PFSK-1 (cell line): ENCODE data around the gene APOBEC3B.

Experiments
- FOXP2 ChIP-seq: optimal IDR thresholded peaks from 2 replicates; pipeline ENCODE3; 2011; ENCODE audit warnings: borderline replicate concordance, control low read depth, inconsistent platforms; ENCODE audit not compliant: insufficient read depth; ENCODE audit errors: extremely low read length, extremely low read depth
- POLR2AphosphoS5 ChIP-seq: IDR thresholded peaks from 2 replicates; pipeline ENCODE4 v1.6.1; 2012; ENCODE audit warnings: low read depth, mild to moderate bottlenecking, control low read depth, low read length, moderate library complexity
- REST ChIP-seq, 2 experiments: IDR thresholded peaks; 2 replicates each; pipeline versions ENCODE4 v1.6.1 to v1.8.0; 2011 to 2012; ENCODE audit warnings: low read depth in 2 of 2, low read length in 2 of 2, control low read depth in 1 of 2, inconsistent platforms in 1 of 2, mild to moderate bottlenecking in 1 of 2, moderate library complexity in 1 of 2; ENCODE audit not compliant: insufficient read depth in 1 of 2
- SIN3A ChIP-seq: IDR thresholded peaks from 2 replicates; pipeline ENCODE4 v1.6.1; 2012; ENCODE audit warnings: mild to moderate bottlenecking, low read length, moderate library complexity, borderline replicate concordance; ENCODE audit not compliant: insufficient read depth
- TAF1 ChIP-seq: IDR thresholded peaks from 2 replicates; pipeline ENCODE4 v1.6.1; 2012; ENCODE audit warnings: low read length, control low read depth, borderline replicate concordance; ENCODE audit not compliant: insufficient read depth

GRCh38 chr22:38996105-38996504 lies 14.0 kb downstream of the APOBEC3B start:
- TF ChIP-seq SIN3A (no peak), TAF1 (no peak), REST (IDR thresholded peaks at IDR 0.05; ENCODE audit: insufficient read depth in 1 of 2, low read depth in 2 of 2, low read length in 2 of 2) (no peak), POLR2AphosphoS5 (no peak), FOXP2 (no peak)
